GM21529 (cell line): ENCODE results near the gene OTUD7B.

Experiments used
- ATAC-seq: cut with Tn5 transposase; IDR thresholded peaks from one replicate; pipeline ENCODE4 v1.9.1; 2021; ENCODE audit not compliant: unreplicated experiment

The OTUD7B gene

GRCh38 chr1:149923626-149924025, 86.9 kb downstream of the OTUD7B start:
- no peak for ATAC-seq

- ATAC-seq, result no peak
Measured at GRCh38 chr1:149917571-149918144, 92.9 kb downstream of the OTUD7B start, which contains the start of gene SV2A. Gene SV2A, minus strand, starts transcription at chr1:149917844. Its CDS starts 4,004 bp downstream, at chr1:149913840.

DNA sequence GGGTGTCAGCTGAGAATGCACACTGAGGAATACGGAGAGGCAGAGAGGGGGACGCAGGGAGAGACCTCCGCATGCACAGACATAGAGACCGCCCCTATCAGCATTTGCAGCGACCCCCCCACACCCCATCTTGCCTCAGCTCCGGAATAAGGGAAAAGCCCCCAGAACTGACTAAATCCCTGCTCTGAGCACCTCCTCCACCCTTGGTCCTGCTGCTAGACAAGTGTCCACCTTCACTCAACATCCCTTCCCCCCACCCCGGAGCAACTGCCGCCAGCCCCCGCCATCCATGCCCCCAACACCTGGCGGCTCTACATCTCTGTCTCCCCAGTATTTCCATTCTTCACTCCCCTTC, 93.7 kb downstream of the OTUD7B start:
- ATAC-seq, result no peak

GRCh38 chr1:149916193-149916897, 94.2 kb downstream of the OTUD7B start:
- no peak for ATAC-seq

GRCh38 chr1:149915429-149916192, 94.9 kb downstream of the OTUD7B start:
- ATAC-seq, result no peak

DNA sequence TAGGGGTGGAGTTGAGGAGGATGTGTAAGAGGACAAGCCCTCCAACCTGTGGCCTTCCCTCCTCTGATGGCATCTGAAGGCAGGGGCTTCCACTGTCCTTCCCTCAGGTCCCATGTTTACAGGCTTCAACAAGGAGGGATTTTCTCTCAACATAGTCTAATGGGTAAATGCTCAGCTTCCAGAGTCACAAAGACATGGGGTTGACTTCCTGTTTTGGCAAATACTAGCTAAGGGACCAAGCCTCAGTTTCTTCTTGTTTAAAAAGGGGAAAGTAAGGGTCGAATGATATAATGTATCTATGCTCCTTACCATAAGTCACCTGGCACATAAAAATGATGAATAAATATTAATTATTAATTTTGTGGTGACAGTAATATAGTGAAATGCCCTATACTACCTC, 96.0 kb downstream of the OTUD7B start:
- no peak for ATAC-seq

- no peak for ATAC-seq
Measured at GRCh38 chr1:149906570-149907075, 103.9 kb downstream of the OTUD7B start.

DNA sequence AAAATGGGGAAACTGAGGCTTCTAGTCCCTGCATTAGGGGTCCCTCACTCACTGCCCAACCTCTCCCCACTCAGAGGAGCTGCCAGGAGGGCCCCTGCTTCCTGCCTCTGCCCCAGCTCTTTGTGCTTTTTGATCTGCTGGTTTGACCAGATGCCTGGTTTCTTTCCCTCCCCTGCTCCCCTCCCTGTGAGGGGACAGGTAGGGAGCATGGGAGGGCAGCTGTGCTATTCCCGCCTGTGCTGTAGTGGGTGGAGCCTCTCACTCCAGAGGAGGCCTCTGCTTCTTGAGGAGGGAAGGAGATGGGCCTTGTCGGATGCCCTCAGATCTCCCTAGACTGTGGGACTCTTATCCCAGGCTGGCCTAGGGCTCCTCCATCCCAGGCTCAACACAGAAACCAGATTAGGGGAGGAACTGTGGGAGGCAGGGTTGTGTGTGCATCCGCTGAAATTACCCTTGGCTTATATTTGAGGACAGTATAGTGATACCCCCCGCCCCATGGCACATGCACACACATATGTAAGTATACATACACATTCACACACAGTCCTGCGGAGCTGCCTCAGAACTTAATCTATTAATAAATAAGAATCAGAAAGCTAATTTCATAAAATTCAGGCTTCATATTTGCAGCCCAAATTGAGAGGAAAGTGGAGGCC, 106.6 kb downstream of the OTUD7B start:
- no peak for ATAC-seq

- ATAC-seq, result peak; percentile 98
Measured at GRCh38 chr1:149899460-149900284, 110.9 kb downstream of the OTUD7B start, which contains the start of gene BOLA1. Gene BOLA1, plus strand, starts transcription at chr1:149899568. Its CDS starts 492 bp downstream, at chr1:149900060.

DNA sequence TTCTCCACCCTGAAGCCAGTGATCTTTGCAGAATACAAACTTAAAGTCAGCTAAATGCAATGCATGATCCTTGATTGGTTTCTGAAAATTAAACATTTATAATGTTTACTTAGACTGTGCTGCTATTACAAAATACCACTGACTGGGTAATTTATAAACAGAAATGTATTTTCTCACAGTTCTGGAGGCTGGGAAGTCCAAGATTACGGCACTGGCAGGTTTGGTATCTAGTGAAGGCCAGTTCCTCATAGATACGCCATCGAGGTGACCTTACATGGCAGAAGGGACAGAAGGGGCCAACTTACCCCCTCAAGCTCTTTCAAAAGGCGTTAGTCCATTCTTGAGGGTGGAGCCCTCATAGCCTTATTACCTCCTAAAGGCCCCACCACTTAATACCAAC, 114.0 kb downstream of the OTUD7B start:
- no peak for ATAC-seq

DNA sequence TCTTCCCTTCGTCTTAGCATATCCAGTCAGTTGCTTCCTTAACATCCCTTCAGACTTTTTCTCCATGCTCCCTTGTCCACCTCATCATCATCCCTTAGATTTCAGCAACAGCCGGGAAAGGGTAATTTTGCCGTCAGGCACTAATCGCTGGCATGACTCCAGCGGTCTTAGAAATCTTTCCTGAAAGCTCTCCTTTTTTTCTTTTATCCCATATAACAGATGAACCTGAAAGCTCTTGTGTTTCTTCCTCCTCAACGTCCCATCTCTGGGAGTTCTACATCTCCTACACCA, 121.6 kb downstream of the OTUD7B start:
- no peak for ATAC-seq

DNA sequence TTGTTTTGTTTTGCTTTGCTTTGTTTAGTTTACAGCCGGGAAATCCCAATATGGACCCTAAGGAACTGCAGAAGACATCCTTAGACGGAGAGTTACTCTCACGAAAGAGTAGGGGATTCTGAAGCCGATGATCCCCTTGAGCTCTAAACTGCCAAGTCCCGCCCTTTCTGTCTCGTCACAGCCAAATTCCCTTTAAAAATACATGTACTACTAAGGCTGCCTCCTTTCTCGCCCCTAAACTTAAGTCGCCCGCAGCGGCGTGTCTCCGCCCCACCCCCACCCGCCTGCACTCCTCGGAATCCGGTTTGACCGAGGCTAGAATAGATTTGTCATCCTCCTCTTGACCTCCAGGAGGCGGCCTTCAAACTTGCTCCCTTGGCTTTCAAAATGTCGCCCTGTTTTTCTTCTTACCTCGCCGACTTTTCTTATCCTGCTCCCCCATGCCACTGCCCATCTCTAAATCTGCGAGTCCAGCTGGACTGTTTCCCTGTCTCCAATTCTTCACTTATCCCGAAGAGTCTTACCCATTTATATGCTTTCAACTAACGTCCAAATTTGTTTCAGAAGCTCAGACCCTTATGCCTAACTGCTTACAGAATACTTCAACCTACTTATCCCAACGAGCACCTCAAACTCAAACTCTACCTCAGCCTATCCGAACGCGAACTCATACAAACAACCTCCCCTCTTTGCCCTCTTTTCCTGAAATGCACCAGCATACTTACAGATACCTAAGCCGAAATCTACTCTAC, 122.1 kb downstream of the OTUD7B start:
- ATAC-seq, result peak; percentile 19
